ENCODE data around the gene PIANP. TPM values are rescaled to one million over a fixed set of nuclear protein-coding genes. Genes with fewer than 3 reads are reported as not detected.

Gene PIANP
- total RNA-seq, 1 experiment from 2014 or later = 0.13 TPM

GRCh38 chr12:6730169-6730568, 29.6 kb upstream of the PIANP start:
- Histone ChIP-seq H3K36me3 (ENCODE audit: control insufficient read depth, insufficient read depth, low read length) (no peaks in the 10 kb centered on the region), H3K4me3 (ENCODE audit: low read depth in 2 of 2, low read length in 2 of 2) (no peak overlapping the region), H3K27ac (ENCODE audit: low read length) (no peak overlapping the region), H3K27me3 (ENCODE audit: control insufficient read depth, insufficient read depth, low read length) (no peaks in the 10 kb centered on the region), H3K9me3 (ENCODE audit: control insufficient read depth, insufficient read depth, low read depth, low read length) (no peaks in the 10 kb centered on the region), H3K4me1 (ENCODE audit: control insufficient read depth, insufficient read depth, low read length) (no peaks in the 10 kb centered on the region)
- CTCF ChIA-PET = no interaction called here
- DNase-seq (ENCODE audit: low read depth, low spot score) (no peak), ATAC-seq (no peak)
- in situ Hi-C loops (cut with HindIII; ENCODE audit: low pct_unique_long_range_greater_than_20kb, low sequenced_read_pairs) = no loop called here
- POLR2A ChIA-PET = no interaction called here
- BruUV-seq (replicated peaks) = no TSS peak
- intact Hi-C loops (cut with micrococcal nuclease; ENCODE audit: unreplicated experiment) = no loop called here
- TF ChIP-seq POLR2AphosphoS5 (IDR thresholded peaks at IDR 0.05; ENCODE audit: low read depth, low read length) (no peak), REST (IDR thresholded peaks at IDR 0.05; ENCODE audit: insufficient read depth in 1 of 2, low read depth in 2 of 2, low read length in 1 of 2) (no peak), CTCF (IDR thresholded peaks at IDR 0.05) (no peak), TCF7L2 (IDR thresholded peaks at IDR 0.05; ENCODE audit: low read depth, low read length) (no peak), SIN3A (IDR thresholded peaks at IDR 0.05; ENCODE audit: borderline replicate concordance, insufficient read depth, low read depth, low read length) (no peak)

- Histone ChIP-seq H3K4me1 (ENCODE audit: control insufficient read depth, insufficient read depth, low read length) (0 out of 2 replicates have a peak, but pooled peaks cover 3% of the 10 kb centered on the region), H3K27me3 (ENCODE audit: control insufficient read depth, insufficient read depth, low read length) (no peaks in the 10 kb centered on the region), H3K4me3 (ENCODE audit: low read depth in 2 of 2, low read length in 2 of 2) (no peak overlapping the region), H3K36me3 (ENCODE audit: control insufficient read depth, insufficient read depth, low read length) (no peaks in the 10 kb centered on the region), H3K27ac (ENCODE audit: low read length) (no peak overlapping the region), H3K9me3 (ENCODE audit: control insufficient read depth, insufficient read depth, low read depth, low read length) (no peaks in the 10 kb centered on the region)
- intact Hi-C loops (cut with micrococcal nuclease; ENCODE audit: unreplicated experiment) = no loop called here
- ChIA-PET POLR2A (no interaction called here), CTCF (no interaction called here)
- ATAC-seq (no peak), DNase-seq (ENCODE audit: low read depth, low spot score) (no peak)
- in situ Hi-C loops (cut with HindIII; ENCODE audit: low pct_unique_long_range_greater_than_20kb, low sequenced_read_pairs) = no loop called here
- no TSS peak for BruUV-seq (replicated peaks)
- TF ChIP-seq POLR2AphosphoS5 (IDR thresholded peaks at IDR 0.05; ENCODE audit: low read depth, low read length) (no peak), REST (IDR thresholded peaks at IDR 0.05; ENCODE audit: insufficient read depth in 1 of 2, low read depth in 2 of 2, low read length in 1 of 2) (no peak), CTCF (IDR thresholded peaks at IDR 0.05) (no peak), SIN3A (IDR thresholded peaks at IDR 0.05; ENCODE audit: borderline replicate concordance, insufficient read depth, low read depth, low read length) (no peak), TCF7L2 (IDR thresholded peaks at IDR 0.05; ENCODE audit: low read depth, low read length) (no peak)
Observed at GRCh38 chr12:6729186-6729585, 28.6 kb upstream of the PIANP start.

Measured in Panc1 (cell line).